HepG2 (cell line): Measurements from ENCODE around the gene KRT17. TPM values are rescaled to one million over a fixed set of nuclear protein-coding genes. Genes with fewer than 3 reads are reported as not detected.

Experiments used
- EHMT2 ChIP-seq: fragments of 200-600 bp; sonication (generic); IDR thresholded peaks from 2 replicates; pipeline ENCODE4 v1.7.0; 2017; ENCODE audit warnings: antibody characterized with exemption, low read depth, low read length, borderline replicate concordance
- FOXJ3 ChIP-seq: sonication (generic); formaldehyde crosslinking; IDR thresholded peaks from 2 replicates; pipeline ENCODE4 v1.4.0; 2020; ENCODE audit warnings: missing genetic modification reagents, mild to moderate bottlenecking, borderline replicate concordance
- MAZ ChIP-seq, 2 experiments: sonication (generic) in 1 of 2; formaldehyde crosslinking in 1 of 2; IDR thresholded peaks; 2 replicates each; pipeline versions ENCODE4 v1.5.0 to v1.6.1; 2012 to 2020; ENCODE audit warnings: low read depth in 2 of 2, mild to moderate bottlenecking in 2 of 2, borderline replicate concordance in 1 of 2, improper control_type of control experiment in 1 of 2, low read length in 1 of 2, missing genetic modification reagents in 1 of 2, moderate library complexity in 1 of 2
- MTA3 ChIP-seq: sonication (generic); formaldehyde crosslinking; IDR thresholded peaks from 2 replicates; pipeline ENCODE4 v1.4.0; 2020; ENCODE audit warnings: missing genetic modification reagents
- SP4 ChIP-seq: sonication (generic); formaldehyde crosslinking; IDR thresholded peaks from 2 replicates; pipeline ENCODE4 v1.8.1; 2023; ENCODE audit warnings: mild to moderate bottlenecking, missing genetic modification reagents
- ZNF20 ChIP-seq: sonication (generic); formaldehyde crosslinking; IDR thresholded peaks from 2 replicates; pipeline ENCODE4 v1.4.0; 2020; ENCODE audit warnings: mild to moderate bottlenecking, moderate library complexity, missing genetic modification reagents
- ZNF44 ChIP-seq: sonication (generic); formaldehyde crosslinking; IDR thresholded peaks from 2 replicates; pipeline ENCODE4 v1.5.1; 2020; ENCODE audit warnings: mild to moderate bottlenecking, missing genetic modification reagents
- polyA plus RNA-seq, 8 experiments: library from polyadenylated mRNA; depleted of rRNA in 3 of 8; stranded (reverse) in 7 of 8; unstranded in 1 of 8; fragments of >200 nt; fragmentation: Illumina TruSeq in 4 of 8; extraction: Trizol in 4 of 8; gene quantifications; 2 replicates each; pipeline versions ENCODE4 v1.2.1 to v1.2.3, GENCODE V29; 2011 to 2016; ENCODE audit warnings: low read depth in 4 of 8, missing spikeins in 1 of 8, mixed read lengths in 1 of 8; ENCODE audit not compliant: insufficient read depth in 1 of 8
- total RNA-seq, 5 experiments: library from RNA; depleted of rRNA; stranded (reverse); fragments of >200 nt; fragmentation: Illumina TruSeq; extraction: Trizol; gene quantifications; 2 replicates each; pipeline ENCODE4 v1.2.3, GENCODE V29; 2016; ENCODE audit warnings: low read depth in 1 of 5
- TF ChIP-seq, protein P1 (sequence below), 2 experiments: sonication (generic) in 1 of 2; formaldehyde crosslinking in 1 of 2; IDR thresholded peaks; 2 replicates each; pipeline versions ENCODE4 v1.6.1 to v1.9.0; 2014 to 2022; ENCODE audit warnings: antibody characterized with exemption in 1 of 2, borderline replicate concordance in 1 of 2, inconsistent platforms in 1 of 2, low read depth in 1 of 2, missing genetic modification reagents in 1 of 2
- TF ChIP-seq, protein P2 (sequence below): sonication (generic); formaldehyde crosslinking; IDR thresholded peaks from 2 replicates; pipeline ENCODE4 v1.9.0; 2022; ENCODE audit warnings: missing genetic modification reagents, mild to moderate bottlenecking, borderline replicate concordance
- TF ChIP-seq, protein P3 (sequence below): sonication (generic); formaldehyde crosslinking; IDR thresholded peaks from 2 replicates; pipeline ENCODE4 v1.4.0; 2020; ENCODE audit warnings: mild to moderate bottlenecking, missing genetic modification reagents, borderline replicate concordance
- TF ChIP-seq, protein P4 (sequence below): IDR thresholded peaks from 2 replicates; pipeline ENCODE4 v1.6.1; 2016; ENCODE audit warnings: low read depth, missing genetic modification reagents, missing compliant biosample characterization

The KRT17 gene
- total and polyA plus RNA-seq, 2 of the 13 experiments (the other 11 are each of a cell fraction or from before 2014, with no cell fraction given), result 0.38 to 0.82 TPM

DNA sequence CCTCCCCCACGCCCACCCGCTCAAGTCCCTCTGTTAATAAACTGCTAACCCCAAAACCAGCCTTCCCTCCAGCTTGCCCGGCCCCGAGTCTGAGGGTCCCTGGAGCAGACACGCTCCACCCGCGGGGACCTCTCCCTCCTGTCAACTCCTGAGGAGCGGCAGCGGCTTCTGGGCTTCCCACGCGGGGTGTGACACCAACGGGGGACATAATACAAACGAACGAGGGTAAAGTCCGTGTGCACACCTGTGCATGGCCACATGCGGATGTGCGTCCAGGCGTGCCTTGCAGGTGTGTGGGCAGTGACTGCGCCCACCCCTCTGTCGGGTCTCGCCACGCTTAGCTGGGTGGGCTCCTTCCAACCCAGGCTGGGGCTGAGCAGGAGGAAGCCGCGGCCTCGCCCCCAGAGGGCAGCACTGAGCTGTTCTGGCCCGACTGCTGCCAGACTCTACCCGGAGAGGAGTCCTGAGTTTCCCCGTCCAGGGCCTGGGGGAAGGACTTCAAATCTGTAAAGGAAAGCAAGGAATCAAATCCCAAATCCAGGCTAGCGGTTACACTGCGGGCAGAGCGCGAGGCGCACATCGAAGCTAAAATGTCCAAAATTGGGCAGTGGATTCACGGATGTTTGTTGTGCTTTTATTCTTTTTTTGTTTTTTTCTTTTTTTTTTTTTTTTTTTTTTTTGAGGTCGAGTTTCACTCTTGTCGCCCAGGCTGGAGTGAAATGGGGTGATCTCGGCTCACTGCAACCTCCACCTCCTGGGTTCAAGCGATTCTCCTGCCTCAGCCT lies 24.2 kb upstream of the KRT17 start (continued):
- TF ChIP-seq, protein P1, sequence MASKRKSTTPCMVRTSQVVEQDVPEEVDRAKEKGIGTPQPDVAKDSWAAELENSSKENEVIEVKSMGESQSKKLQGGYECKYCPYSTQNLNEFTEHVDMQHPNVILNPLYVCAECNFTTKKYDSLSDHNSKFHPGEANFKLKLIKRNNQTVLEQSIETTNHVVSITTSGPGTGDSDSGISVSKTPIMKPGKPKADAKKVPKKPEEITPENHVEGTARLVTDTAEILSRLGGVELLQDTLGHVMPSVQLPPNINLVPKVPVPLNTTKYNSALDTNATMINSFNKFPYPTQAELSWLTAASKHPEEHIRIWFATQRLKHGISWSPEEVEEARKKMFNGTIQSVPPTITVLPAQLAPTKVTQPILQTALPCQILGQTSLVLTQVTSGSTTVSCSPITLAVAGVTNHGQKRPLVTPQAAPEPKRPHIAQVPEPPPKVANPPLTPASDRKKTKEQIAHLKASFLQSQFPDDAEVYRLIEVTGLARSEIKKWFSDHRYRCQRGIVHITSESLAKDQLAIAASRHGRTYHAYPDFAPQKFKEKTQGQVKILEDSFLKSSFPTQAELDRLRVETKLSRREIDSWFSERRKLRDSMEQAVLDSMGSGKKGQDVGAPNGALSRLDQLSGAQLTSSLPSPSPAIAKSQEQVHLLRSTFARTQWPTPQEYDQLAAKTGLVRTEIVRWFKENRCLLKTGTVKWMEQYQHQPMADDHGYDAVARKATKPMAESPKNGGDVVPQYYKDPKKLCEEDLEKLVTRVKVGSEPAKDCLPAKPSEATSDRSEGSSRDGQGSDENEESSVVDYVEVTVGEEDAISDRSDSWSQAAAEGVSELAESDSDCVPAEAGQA (IDR thresholded peaks at IDR 0.05; ENCODE audit: low read depth), result no peak
- TF ChIP-seq, protein P1 (CRISPR knock-in tag; IDR thresholded peaks at IDR 0.05; ENCODE audit: borderline replicate concordance), result 0 out of 2 replicates have a peak, but pooled peaks have one; percentile 24
- TF ChIP-seq MTA3 (no peak), ZNF44 (CRISPR knock-in tag) (peak; percentile 87; the same call in 1 of the 2 replicates), SP4 (CRISPR knock-in tag) (no peak), EHMT2 (no peak), MAZ (IDR thresholded peaks at IDR 0.05; ENCODE audit: borderline replicate concordance, low read depth, low read length) (no peak), MAZ (CRISPR knock-in tag; IDR thresholded peaks at IDR 0.05; ENCODE audit: low read depth) (no peak), ZNF20 (no peak), FOXJ3 (CRISPR knock-in tag) (no peak)
- TF ChIP-seq, protein P2, sequence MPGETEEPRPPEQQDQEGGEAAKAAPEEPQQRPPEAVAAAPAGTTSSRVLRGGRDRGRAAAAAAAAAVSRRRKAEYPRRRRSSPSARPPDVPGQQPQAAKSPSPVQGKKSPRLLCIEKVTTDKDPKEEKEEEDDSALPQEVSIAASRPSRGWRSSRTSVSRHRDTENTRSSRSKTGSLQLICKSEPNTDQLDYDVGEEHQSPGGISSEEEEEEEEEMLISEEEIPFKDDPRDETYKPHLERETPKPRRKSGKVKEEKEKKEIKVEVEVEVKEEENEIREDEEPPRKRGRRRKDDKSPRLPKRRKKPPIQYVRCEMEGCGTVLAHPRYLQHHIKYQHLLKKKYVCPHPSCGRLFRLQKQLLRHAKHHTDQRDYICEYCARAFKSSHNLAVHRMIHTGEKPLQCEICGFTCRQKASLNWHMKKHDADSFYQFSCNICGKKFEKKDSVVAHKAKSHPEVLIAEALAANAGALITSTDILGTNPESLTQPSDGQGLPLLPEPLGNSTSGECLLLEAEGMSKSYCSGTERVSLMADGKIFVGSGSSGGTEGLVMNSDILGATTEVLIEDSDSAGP (CRISPR knock-in tag), result peak; percentile 51; the same call in 1 of the 2 replicates
- TF ChIP-seq, protein P3, sequence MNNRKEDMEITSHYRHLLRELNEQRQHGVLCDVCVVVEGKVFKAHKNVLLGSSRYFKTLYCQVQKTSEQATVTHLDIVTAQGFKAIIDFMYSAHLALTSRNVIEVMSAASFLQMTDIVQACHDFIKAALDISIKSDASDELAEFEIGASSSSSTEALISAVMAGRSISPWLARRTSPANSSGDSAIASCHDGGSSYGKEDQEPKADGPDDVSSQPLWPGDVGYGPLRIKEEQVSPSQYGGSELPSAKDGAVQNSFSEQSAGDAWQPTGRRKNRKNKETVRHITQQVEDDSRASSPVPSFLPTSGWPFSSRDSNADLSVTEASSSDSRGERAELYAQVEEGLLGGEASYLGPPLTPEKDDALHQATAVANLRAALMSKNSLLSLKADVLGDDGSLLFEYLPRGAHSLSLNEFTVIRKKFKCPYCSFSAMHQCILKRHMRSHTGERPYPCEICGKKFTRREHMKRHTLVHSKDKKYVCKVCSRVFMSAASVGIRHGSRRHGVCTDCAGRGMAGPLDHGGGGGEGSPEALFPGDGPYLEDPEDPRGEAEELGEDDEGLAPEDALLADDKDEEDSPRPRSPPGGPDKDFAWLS (CRISPR knock-in tag), result no peak
- TF ChIP-seq, protein P4, sequence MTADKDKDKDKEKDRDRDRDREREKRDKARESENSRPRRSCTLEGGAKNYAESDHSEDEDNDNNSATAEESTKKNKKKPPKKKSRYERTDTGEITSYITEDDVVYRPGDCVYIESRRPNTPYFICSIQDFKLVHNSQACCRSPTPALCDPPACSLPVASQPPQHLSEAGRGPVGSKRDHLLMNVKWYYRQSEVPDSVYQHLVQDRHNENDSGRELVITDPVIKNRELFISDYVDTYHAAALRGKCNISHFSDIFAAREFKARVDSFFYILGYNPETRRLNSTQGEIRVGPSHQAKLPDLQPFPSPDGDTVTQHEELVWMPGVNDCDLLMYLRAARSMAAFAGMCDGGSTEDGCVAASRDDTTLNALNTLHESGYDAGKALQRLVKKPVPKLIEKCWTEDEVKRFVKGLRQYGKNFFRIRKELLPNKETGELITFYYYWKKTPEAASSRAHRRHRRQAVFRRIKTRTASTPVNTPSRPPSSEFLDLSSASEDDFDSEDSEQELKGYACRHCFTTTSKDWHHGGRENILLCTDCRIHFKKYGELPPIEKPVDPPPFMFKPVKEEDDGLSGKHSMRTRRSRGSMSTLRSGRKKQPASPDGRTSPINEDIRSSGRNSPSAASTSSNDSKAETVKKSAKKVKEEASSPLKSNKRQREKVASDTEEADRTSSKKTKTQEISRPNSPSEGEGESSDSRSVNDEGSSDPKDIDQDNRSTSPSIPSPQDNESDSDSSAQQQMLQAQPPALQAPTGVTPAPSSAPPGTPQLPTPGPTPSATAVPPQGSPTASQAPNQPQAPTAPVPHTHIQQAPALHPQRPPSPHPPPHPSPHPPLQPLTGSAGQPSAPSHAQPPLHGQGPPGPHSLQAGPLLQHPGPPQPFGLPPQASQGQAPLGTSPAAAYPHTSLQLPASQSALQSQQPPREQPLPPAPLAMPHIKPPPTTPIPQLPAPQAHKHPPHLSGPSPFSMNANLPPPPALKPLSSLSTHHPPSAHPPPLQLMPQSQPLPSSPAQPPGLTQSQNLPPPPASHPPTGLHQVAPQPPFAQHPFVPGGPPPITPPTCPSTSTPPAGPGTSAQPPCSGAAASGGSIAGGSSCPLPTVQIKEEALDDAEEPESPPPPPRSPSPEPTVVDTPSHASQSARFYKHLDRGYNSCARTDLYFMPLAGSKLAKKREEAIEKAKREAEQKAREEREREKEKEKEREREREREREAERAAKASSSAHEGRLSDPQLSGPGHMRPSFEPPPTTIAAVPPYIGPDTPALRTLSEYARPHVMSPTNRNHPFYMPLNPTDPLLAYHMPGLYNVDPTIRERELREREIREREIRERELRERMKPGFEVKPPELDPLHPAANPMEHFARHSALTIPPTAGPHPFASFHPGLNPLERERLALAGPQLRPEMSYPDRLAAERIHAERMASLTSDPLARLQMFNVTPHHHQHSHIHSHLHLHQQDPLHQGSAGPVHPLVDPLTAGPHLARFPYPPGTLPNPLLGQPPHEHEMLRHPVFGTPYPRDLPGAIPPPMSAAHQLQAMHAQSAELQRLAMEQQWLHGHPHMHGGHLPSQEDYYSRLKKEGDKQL (CRISPR knock-in tag), result no peak
